Limb (tissue), 2 donors: ENCODE data around the gene L3MBTL3.

Experiments
- DNase-seq, 2 donors: peaks; one replicate each; pipeline ENCODE4 v3.0.0-alpha.2; 2016; ENCODE audit errors: extremely low spot score in 2 of 2

The L3MBTL3 gene

DNA sequence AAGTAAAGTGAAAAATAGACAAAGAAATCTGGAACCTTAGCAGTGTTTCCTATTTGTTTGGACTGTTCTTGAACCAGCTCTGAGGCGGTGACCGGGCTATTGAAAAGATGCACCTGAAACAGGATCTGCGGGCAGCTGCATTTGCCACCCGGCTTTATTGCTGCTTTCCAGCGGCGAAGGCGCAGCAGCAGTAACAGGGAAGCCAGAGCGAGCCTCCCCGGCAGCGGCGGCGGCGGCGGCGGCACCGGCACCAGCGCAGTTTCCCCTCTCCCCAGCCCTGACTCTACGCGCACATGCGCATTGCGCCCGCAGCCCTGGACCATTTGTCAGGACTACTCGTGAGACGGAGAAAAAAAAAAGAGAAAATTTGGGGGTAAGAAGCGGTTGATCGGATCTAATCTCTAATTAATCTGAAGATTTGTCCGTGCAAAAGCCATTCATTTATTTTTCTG lies at the start of gene L3MBTL3:
L3MBTL3 (plus strand) TSS at position 290 of the 452 bp plus-strand sequence. CDS start 24,119 bp downstream, outside the sequence.
- DNase-seq, result peak; percentile 83 to 91

DNA sequence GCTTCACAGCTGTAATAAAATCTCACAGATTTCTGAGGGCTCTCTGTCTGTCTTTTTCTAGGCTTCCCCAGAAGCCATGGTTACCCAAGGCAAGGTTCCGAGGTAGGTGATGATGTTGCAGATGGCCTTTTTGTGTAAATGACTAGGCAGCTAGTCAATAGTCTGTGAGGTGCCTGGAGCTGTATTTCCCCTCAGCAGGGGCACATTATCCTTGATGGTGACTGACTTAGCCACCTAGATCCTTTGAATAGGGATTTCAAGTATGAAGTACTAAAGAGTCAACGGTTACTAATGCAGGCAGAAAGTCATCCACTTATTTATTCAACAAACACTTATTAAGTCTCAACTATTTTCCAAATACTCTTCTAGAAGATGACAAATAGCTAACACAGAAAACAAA lies 49.3 kb upstream of the L3MBTL3 start:
- DNase-seq, result no peak

GRCh38 chr6:129976110-129976509 lies 42.3 kb upstream of the L3MBTL3 start:
- no peak for DNase-seq

DNA sequence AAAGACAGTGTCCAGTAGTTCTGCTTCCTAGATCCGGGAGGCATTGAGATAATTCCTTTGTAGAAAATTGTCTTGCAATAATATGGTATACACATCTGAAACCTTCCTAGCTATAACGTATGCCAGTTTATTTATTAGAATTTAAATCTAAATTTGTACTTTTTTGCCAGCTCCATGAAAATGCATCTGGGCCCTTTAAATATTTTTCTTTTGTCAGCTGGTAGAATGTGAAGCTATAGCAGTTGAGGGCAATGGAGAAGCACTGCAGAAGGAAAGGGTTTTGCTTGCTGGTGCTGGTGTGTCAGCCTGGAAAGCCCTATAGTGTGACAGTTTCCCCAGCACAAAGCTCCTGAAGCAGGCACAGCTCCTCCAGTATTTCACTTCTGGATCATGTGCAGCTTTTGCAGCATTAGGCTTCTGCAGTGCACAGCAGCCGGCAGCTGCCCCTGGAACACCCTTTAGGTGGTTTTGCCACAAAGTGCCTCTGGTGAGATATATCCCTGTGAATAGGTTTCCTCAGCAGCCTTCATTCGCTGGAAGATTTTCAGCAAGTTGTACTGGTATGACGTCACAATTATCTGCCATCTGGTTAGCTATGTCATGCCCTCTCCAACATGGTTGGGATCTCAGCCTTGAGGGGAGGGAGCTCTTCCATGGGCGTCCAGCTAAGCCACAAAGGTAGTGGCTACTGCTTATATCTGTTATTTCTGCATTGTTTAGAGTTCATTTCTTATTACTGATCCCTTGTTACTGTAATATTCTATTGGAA lies 40.0 kb upstream of the L3MBTL3 start:
- no peak for DNase-seq

GRCh38 chr6:129980821-129981220 lies 37.6 kb upstream of the L3MBTL3 start:
- DNase-seq, result no peak

- no peak for DNase-seq
These were observed 36.8 kb upstream of the L3MBTL3 start for GRCh38 chr6:129981598-129981997.

GRCh38 chr6:129989396-129989795 lies 29.0 kb upstream of the L3MBTL3 start:
- no peak for DNase-seq

DNA sequence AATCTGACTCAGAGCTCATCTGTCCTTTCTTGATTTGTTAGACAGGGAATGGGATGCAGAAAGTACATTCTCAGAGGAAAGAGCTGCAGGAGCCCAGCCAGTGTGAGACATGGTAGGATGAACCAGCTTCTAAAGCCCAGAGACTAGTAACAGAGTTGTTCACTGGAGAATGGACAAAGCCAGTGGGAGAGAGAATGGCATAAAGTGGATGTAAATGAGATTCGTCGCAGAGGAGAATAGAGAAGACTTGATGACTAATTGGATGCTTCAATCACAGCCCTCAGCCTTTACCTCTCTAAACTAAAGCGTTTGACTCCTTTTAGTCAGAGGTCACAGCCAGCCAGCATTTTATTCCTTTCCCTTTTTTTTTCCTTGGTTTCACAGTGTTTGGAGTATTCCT lies 25.5 kb upstream of the L3MBTL3 start:
- DNase-seq, result no peak

DNA sequence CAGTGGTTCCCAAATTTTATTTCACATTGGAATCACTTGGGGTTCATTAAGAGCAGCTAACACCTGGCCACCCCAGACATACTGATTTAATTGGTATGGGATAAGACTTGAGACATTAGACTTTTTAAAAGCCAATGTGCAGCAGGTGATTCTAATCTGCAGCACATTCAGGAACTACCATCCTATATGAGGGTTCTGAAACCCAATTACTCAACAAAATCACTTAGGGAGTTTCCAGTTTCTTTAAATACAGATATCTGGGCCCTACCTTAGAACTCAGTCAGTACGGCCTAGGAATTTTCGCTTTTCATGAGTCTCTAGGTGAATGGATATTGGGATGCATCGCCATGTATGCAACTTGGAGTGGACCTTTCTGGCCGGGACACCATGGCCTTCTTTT lies 24.0 kb upstream of the L3MBTL3 start:
- no peak for DNase-seq

DNA sequence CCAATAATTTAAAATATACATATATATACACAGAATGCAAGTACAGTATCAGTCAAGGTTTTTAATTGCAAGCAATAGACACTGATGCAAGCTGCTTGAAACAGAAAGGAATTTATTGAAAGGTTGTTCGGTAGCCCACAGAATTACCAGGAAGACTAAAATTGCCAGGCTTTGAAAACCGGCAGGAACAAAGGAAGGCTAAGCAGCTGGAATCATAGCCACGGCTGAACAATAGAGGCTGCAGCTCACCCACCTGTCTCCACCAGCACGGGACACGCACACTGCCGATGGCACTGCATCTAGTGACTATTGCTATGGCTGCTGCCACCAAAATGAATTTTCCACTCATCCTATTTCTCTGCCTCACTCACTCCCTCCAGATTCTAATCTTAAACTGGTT lies 22.0 kb upstream of the L3MBTL3 start:
- DNase-seq, result no peak

- DNase-seq, result no peak
These were observed 17.6 kb upstream of the L3MBTL3 start for GRCh38 chr6:130000526-130001421.

DNA sequence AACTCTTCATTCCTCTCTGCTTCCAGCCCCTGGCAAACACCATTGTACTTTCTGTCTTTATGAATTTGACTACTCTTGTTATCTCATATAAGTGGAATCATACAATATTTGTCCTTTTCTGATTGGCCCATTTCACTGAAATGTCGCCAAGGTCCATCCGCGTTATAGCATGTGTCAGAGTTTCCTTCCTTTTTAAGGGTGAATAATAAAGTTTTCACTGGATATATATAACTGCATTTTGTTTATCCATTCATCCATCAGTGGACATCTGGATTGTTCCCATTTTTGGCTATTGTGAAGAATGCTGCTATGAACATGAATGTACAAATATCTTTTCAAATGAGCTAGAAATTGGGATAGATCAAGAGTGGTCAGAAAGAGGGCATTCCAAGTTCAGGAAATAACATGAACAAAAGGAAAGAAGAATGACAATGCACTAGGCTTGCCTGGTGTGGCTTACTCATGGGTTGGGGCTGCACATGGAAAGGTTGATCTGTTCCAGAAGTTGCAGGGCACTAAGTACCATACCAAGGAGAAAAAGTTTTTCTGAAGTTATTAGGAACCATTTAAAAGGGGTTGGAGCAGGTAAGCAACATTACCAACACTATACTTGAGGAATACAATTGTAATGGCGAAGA lies 10.0 kb upstream of the L3MBTL3 start:
- DNase-seq, result no peak

- no peak for DNase-seq
These were observed 9.2 kb upstream of the L3MBTL3 start for GRCh38 chr6:130009146-130009545.

DNA sequence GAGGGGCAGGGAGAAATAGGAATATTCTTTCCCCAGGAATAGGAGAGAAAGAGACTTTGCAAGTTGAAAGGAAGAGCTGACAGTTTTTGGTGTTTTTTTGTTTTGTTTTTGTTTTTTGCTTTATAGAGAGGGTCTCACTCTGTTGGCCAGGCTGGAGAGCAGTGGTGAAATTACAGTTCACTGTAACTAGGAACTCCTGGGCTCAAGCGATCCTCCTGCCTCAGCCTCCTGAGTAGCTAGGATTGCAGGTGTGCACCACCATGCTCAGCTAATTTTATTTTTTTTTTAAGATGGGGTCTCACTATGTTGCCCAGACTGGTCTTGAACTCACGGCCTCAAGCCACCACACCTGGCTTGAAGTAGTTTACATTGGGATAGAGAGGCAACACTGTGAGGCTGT lies 8.0 kb upstream of the L3MBTL3 start:
- DNase-seq, result no peak

- no peak for DNase-seq
These were observed 5.7 kb upstream of the L3MBTL3 start for GRCh38 chr6:130012728-130013127.

- DNase-seq, result peak in 1 of 2 donors; percentile 61
These were observed 454 bp downstream of the L3MBTL3 start for GRCh38 chr6:130018744-130019325.

DNA sequence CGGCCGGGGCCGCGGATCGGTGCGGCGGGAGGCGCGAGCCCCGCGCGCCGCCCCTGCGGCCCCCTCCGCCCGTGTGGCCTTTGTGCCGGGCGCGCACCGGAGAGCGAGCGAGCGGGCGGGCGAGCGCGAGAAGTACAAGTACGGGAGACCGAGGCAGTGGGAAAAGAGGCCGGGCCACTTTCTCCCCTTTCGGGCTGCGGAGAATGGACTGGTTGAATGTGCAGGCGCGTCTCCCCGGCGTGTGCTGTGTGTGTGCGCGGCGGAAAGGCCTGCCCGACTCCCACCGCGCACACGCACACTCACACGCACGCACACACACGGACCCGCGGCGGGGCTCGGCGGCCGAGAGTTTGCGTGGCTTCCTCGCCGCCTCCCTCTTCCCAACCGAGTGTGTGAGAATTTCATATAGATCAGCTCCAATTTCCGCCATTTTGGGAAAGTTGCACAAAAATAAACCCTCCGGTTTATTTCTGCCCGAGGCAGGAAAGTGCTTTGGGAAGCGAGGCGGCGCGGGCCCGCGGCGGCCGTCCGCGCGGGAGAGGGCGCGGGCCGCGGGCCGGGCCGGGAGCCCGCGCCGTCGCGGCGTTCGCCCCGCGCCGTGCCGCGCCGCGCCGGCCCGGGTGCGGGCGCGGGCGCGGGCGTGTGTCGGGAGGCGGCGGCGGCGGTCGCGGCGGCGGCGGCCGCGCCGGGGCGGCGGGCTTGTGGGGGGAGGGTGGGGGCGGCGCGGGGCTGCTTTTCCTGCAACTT lies 1.1 kb downstream of the L3MBTL3 start:
- peak; percentile 28 to 72 for DNase-seq

GRCh38 chr6:130020073-130020906 lies 1.9 kb downstream of the L3MBTL3 start:
- peak in 1 of 2 donors; percentile 70 for DNase-seq

GRCh38 chr6:130020907-130021629 lies 2.7 kb downstream of the L3MBTL3 start:
- DNase-seq, result peak; percentile 84 to 92
